A549 (cell line): ENCODE data around the gene MROH7.

Experiments used
- CBX8 ChIP-seq: fragments of 200-600 bp; sonication (generic); IDR thresholded peaks from 2 replicates; pipeline ENCODE4 v1.6.1; 2016
- CHD2 ChIP-seq: fragments of 150-350 bp; IDR thresholded peaks from 2 replicates; pipeline ENCODE4 v1.6.1; 2014; ENCODE audit warnings: low read length; ENCODE audit not compliant: partially characterized antibody
- ESRRA ChIP-seq: fragments of 150-350 bp; IDR thresholded peaks from 2 replicates; pipeline ENCODE4 v1.6.1; 2014; ENCODE audit warnings: mild to moderate bottlenecking, low read length, borderline replicate concordance
- JUN ChIP-seq, 2 experiments: fragments of >200 bp; sonication (Bioruptor Twin); formaldehyde crosslinking; IDR thresholded peaks; 2 replicates in 1 of 2; 3 replicates in 1 of 2; pipeline ENCODE4 v1.6.1; 2016 to 2017
- MAX ChIP-seq: IDR thresholded peaks from 2 replicates; pipeline ENCODE4 v1.6.1; 2012
- POLR2A ChIP-seq: IDR thresholded peaks from 2 replicates; pipeline ENCODE4 v1.6.1; 2012; ENCODE audit warnings: mild to moderate bottlenecking, low read length
- RAD21 ChIP-seq, 2 experiments: fragments of >200 bp in 1 of 2; sonication (Bioruptor Twin) in 1 of 2; formaldehyde crosslinking in 1 of 2; IDR thresholded peaks in 1 of 2; conservative IDR thresholded peaks in 1 of 2; 2 replicates in 1 of 2; 3 replicates in 1 of 2; pipeline ENCODE4 v1.6.1; 2012 to 2018; ENCODE audit warnings: inconsistent platforms in 1 of 2
- RFX5 ChIP-seq: fragments of 450-650 bp; IDR thresholded peaks from 2 replicates; pipeline ENCODE4 v1.7.1; 2014; ENCODE audit warnings: antibody characterized with exemption, mild to moderate bottlenecking, moderate library complexity
- SMC3 ChIP-seq: fragments of >200 bp; sonication (Bioruptor Twin); formaldehyde crosslinking; IDR thresholded peaks from 3 replicates; pipeline ENCODE4 v1.6.1; 2018; ENCODE audit warnings: inconsistent platforms
- TFCP2L1 ChIP-seq: fragments of 250-450 bp; sonication (Bioruptor Pico); IDR thresholded peaks from 2 replicates; pipeline ENCODE4 v1.5.0; 2021; ENCODE audit warnings: mild to moderate bottlenecking
- TF ChIP-seq, protein P1 (sequence below): fragments of >200 bp; sonication (Bioruptor Twin); formaldehyde crosslinking; IDR thresholded peaks from 3 replicates; pipeline ENCODE4 v1.5.1; 2016

GRCh38 chr1:54710841-54711240, 69.3 kb downstream of the MROH7 start:
- no peak for TF ChIP-seq SMC3
- no peak for TF ChIP-seq MAX
- TF ChIP-seq, protein P1, sequence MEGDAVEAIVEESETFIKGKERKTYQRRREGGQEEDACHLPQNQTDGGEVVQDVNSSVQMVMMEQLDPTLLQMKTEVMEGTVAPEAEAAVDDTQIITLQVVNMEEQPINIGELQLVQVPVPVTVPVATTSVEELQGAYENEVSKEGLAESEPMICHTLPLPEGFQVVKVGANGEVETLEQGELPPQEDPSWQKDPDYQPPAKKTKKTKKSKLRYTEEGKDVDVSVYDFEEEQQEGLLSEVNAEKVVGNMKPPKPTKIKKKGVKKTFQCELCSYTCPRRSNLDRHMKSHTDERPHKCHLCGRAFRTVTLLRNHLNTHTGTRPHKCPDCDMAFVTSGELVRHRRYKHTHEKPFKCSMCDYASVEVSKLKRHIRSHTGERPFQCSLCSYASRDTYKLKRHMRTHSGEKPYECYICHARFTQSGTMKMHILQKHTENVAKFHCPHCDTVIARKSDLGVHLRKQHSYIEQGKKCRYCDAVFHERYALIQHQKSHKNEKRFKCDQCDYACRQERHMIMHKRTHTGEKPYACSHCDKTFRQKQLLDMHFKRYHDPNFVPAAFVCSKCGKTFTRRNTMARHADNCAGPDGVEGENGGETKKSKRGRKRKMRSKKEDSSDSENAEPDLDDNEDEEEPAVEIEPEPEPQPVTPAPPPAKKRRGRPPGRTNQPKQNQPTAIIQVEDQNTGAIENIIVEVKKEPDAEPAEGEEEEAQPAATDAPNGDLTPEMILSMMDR: no peak
- no peak for TF ChIP-seq CHD2
- TF ChIP-seq POLR2A: no peak
- TF ChIP-seq CBX8: no peak
- no peak for TF ChIP-seq JUN (IDR thresholded peaks at IDR 0.05)
- no peak for TF ChIP-seq ESRRA
- no peak for TF ChIP-seq TFCP2L1 (CRISPR knock-in tag)
- TF ChIP-seq RFX5: no peak
- TF ChIP-seq RAD21 (conservative IDR thresholded peaks at IDR 0.05 in 1 of 2, IDR thresholded peaks at IDR 0.05 in 1 of 2): no peak
